BJ (cell line): Measurements from ENCODE around the gene PLXNB2. TPM values are rescaled to one million over a fixed set of nuclear protein-coding genes. Genes with fewer than 3 reads are reported as not detected.

Experiments used
- CTCF ChIA-PET: fragments of 350-600 bp; formaldehyde crosslinking; extraction: SDS; loops from one replicate; lab custom pipeline; 2021; ENCODE audit warnings: antibody characterized with exemption, inconsistent platforms; lab: Yijun Ruan, JAX
- POLR2A ChIA-PET: fragments of 300-600 bp; sonication (Branson Sonifier 250); formaldehyde crosslinking; extraction: SDS; loops from one replicate; lab custom pipeline; 2021; ENCODE audit warnings: antibody characterized with exemption; lab: Charles Lee
- DNase-seq: peaks from one replicate; pipeline ENCODE4 v3.0.0-alpha.2; 2011; ENCODE audit warnings: low read depth
- H3K27me3 ChIP-seq: 2 replicates; pipeline ENCODE4 v1.6.0; 2011; ENCODE audit warnings: low read length; ENCODE audit not compliant: control insufficient read depth, insufficient read depth
- H3K36me3 ChIP-seq: 2 replicates; pipeline ENCODE4 v1.5.1; 2011; ENCODE audit warnings: low read length; ENCODE audit not compliant: control insufficient read depth, insufficient read depth
- H3K4me3 ChIP-seq: 2 replicates; pipeline ENCODE4 v1.5.1; 2011; ENCODE audit warnings: low read depth, mild to moderate bottlenecking, control low read depth, low read length
- polyA plus RNA-seq: library from polyadenylated mRNA; depleted of rRNA; stranded (reverse); fragments of >200 nt; gene quantifications from 2 replicates; pipeline ENCODE4 v1.2.3, GENCODE V29; 2011
- TF ChIP-seq, protein P1 (sequence below): IDR thresholded peaks from 2 replicates; pipeline ENCODE4 v1.5.1; 2011; ENCODE audit warnings: low read depth, mild to moderate bottlenecking, control low read depth, inconsistent platforms, low read length, moderate library complexity; ENCODE audit not compliant: insufficient read depth

PLXNB2 gene
- polyA plus RNA-seq, 1 experiment: 143 TPM

DNA sequence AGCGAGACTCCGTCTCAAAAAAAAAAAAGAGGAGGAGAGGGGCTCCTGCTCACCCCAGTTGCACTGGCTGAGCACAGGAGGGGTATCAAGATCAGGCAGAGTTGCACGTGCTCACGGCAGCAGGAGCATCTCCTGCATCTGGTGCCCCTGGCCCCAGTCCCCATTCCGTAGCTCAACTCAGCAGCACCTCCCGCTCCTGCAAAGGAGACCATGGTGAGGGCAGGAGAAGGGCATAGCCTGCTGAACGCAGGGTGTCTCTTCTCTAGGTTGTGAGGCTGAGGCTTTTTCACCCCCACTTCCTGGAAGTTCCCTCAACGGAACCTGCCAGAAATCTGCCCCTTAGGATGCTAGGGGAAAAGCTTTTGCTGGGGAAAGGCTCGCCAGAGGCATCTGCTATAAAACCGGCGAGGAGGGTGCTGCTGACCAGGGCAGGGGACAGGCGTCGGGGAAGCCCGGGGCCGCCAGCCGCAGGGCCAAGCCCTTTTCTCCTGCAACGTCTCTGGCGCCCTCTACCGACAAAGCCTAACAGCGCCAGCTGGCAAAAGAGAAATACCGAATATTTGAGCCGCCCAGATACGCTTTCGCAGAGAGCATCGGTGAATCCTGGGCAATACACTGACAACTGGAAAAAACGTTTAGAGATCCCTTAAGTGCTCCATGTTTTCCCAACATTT, 34.7 kb upstream of the PLXNB2 start:
- peaks cover 2% of the 10 kb centered on the region; the same call in 1 of the 2 replicates for H3K36me3 ChIP-seq
- H3K27me3 ChIP-seq: no peaks in the 10 kb centered on the region
- CTCF ChIA-PET: interaction anchor here (0.6 to 2.6 kb wide), 27 partner anchors 9 to 278 kb away, joined by 3 to 50 read pairs (median 5); partner anchors contain the start of genes HDAC10, LMF2, MAPK12 and NCAPH2
- TF ChIP-seq, protein P1, sequence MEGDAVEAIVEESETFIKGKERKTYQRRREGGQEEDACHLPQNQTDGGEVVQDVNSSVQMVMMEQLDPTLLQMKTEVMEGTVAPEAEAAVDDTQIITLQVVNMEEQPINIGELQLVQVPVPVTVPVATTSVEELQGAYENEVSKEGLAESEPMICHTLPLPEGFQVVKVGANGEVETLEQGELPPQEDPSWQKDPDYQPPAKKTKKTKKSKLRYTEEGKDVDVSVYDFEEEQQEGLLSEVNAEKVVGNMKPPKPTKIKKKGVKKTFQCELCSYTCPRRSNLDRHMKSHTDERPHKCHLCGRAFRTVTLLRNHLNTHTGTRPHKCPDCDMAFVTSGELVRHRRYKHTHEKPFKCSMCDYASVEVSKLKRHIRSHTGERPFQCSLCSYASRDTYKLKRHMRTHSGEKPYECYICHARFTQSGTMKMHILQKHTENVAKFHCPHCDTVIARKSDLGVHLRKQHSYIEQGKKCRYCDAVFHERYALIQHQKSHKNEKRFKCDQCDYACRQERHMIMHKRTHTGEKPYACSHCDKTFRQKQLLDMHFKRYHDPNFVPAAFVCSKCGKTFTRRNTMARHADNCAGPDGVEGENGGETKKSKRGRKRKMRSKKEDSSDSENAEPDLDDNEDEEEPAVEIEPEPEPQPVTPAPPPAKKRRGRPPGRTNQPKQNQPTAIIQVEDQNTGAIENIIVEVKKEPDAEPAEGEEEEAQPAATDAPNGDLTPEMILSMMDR: peak; percentile 98
- H3K4me3 ChIP-seq: peak overlapping the region; percentile 81
- POLR2A ChIA-PET: no interaction called here
- no peak for DNase-seq

DNA sequence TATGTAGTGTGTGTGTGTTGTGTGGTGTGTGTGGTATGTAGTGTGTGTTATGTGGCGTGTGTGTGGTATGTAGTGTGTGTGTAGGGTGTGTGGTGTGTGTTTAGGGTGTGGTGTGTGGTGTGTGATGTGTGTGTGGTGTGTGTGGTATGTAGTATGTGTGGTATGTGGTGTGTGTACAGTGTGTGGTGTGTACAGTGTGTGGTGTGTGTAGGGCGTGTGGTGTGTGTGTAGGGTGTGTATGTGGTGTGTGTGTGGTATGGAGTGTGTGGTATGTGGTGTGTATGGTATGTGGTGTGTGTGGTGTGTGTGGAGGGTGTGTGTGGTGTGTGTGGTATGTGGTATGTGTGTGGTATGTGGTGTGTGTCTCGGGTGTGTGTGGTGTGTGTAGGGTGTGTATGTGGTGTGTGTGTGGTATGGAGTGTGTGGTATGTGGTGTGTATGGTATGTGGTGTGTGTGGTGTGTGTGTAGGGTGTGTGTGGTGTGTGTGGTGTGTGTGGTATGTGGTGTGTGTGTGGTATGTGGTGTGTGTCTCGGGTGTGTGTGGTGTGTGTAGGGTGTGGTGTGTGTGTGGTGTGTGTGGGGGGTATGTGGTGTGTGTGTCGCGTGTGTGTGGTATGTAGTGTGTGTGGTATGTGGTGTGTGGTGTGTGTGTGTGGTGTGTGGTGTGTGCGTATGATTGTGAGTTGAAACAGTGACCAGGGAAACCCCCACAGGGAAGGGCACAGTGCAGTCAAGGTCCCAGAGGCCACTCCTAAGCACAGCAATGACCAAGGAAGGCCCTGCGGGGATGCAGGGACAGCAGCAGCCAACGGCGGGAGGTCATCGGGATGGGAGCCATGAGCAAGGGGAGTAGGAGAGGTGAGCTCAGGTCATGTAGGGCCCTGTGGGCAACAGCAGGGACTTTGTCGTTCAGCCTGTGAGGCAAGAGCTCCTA, 32.8 kb upstream of the PLXNB2 start:
- ChIA-PET CTCF (interaction anchor here (2.2 to 2.6 kb wide), 6 partner anchors 12 to 99 kb away, joined by 11 to 50 read pairs (median 16); partner anchors contain the start of genes HDAC10 and TUBGCP6), POLR2A (no interaction called here)
- Histone ChIP-seq H3K4me3 (no peak overlapping the region), H3K36me3 (no peaks in the 10 kb centered on the region), H3K27me3 (no peaks in the 10 kb centered on the region)
- DNase-seq: no peak
- TF ChIP-seq, protein P1: no peak

DNA sequence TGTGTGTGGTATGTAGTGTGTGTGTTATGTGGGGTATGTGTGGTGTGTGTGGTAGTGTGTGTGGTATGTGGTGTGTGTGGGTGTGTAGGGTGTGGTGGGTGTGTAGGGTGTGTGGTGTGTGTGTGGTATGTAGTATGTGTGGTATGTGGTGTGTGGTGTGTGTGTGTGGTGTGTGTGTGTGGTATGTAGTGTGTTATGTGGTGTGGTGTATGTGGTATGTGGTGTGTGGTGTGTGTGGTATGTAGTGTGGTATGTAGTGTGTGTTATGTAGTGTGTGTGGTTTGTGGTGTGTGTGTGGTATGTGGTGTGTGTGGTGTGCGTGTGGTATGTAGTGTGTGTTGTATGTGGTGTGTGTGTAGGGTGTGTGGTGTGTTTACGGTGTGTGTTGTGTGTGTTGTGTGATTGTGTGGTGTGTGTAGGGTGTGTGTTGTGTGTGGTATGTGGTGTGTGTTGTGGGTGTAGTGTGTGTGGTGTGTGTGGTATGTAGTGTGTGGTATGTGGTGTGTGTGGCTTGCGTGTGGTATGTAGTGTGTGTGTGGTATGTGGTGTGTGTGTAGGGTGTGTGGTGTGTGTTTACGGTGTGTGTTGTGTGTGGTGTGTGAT, 31.5 kb upstream of the PLXNB2 start:
- Histone ChIP-seq H3K36me3 (no peaks in the 10 kb centered on the region), H3K4me3 (no peak overlapping the region), H3K27me3 (no peaks in the 10 kb centered on the region)
- ChIA-PET POLR2A (no interaction called here), CTCF (no interaction called here)
- DNase-seq: no peak
- TF ChIP-seq, protein P1: no peak

DNA sequence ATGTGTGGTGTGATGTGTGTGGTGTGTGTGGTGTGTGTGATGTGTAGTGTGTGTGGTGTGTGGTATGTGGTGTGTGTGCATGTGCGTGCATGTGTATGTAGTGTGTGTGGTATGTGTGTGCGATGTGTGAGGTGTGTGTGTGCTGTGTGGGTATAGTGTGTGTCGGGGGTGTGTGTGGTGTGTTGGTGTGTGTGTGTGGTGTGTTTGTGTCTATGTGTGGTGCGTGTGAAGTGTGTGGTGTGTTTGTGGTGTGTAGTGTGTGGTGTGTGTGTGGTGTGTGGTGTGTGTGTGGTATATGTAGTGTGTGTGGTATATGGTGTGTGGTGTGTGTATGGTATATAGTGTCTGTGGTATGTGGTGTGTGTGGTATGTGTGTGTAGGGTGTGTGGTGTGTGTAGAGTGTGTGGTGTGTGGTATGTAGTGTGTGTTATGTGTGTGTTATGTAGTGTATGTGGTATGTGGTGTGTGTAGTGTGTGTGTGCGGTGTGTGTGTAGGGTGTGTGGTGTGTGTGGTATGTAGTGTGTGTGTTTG, 30.7 kb upstream of the PLXNB2 start:
- Histone ChIP-seq H3K27me3 (no peaks in the 10 kb centered on the region), H3K36me3 (no peaks in the 10 kb centered on the region), H3K4me3 (no peak overlapping the region)
- no peak for DNase-seq
- ChIA-PET CTCF (no interaction called here), POLR2A (no interaction called here)
- TF ChIP-seq, protein P1: no peak
